GM23248 (cell line): ENCODE measurements around the gene TMEM183A. TPM values are rescaled to one million over a fixed set of nuclear protein-coding genes. Genes with fewer than 3 reads are reported as not detected.

Experiments used
- DNase-seq: peaks from one replicate; pipeline ENCODE4 v3.0.0-alpha.2; 2015
- H2AFZ ChIP-seq: fragments of 200-600 bp; sonication (generic); 2 replicates; pipeline ENCODE4 v1.6.1; 2016; ENCODE audit warnings: antibody characterized with exemption
- H3F3A ChIP-seq: fragments of 200-600 bp; sonication (generic); 2 replicates; pipeline ENCODE4 v1.6.1; 2016; ENCODE audit warnings: mild to moderate bottlenecking, antibody characterized with exemption, mixed run types; ENCODE audit not compliant: insufficient read depth
- H3K27ac ChIP-seq: fragments of 200-600 bp; sonication (generic); 2 replicates; pipeline ENCODE4 v1.5.1; 2016; ENCODE audit warnings: mild to moderate bottlenecking
- H3K27me3 ChIP-seq: fragments of 200-600 bp; sonication (generic); replicated peaks from 2 replicates; pipeline ENCODE4 v1.6.1; 2016; ENCODE audit warnings: mild to moderate bottlenecking; ENCODE audit not compliant: insufficient read depth
- H3K36me3 ChIP-seq: fragments of 200-600 bp; sonication (generic); 2 replicates; pipeline ENCODE4 v1.6.1; 2016; ENCODE audit warnings: low read depth, mild to moderate bottlenecking
- H3K4me1 ChIP-seq: fragments of 200-600 bp; sonication (generic); 2 replicates; pipeline ENCODE4 v1.6.1; 2016; ENCODE audit warnings: mild to moderate bottlenecking; ENCODE audit not compliant: insufficient read depth
- H3K4me2 ChIP-seq: fragments of 200-600 bp; sonication (generic); one replicate; pipeline ENCODE4 v1.6.1; 2016; ENCODE audit warnings: mild to moderate bottlenecking; ENCODE audit not compliant: unreplicated experiment
- H3K4me3 ChIP-seq: fragments of 200-600 bp; sonication (generic); 2 replicates; pipeline ENCODE4 v1.5.1; 2016; ENCODE audit warnings: mild to moderate bottlenecking
- H3K79me2 ChIP-seq: fragments of 200-600 bp; sonication (generic); 2 replicates; pipeline ENCODE4 v1.6.1; 2016; ENCODE audit warnings: mild to moderate bottlenecking; ENCODE audit not compliant: insufficient read depth
- H3K9ac ChIP-seq: fragments of 200-600 bp; sonication (generic); 2 replicates; pipeline ENCODE4 v1.6.1; 2016; ENCODE audit warnings: mild to moderate bottlenecking
- H3K9me2 ChIP-seq: fragments of 200-600 bp; sonication (generic); 2 replicates; pipeline ENCODE4 v1.6.1; 2016; ENCODE audit warnings: mixed run types, mild to moderate bottlenecking, moderate library complexity; ENCODE audit not compliant: insufficient read depth
- H3K9me3 ChIP-seq: fragments of 200-600 bp; sonication (generic); one replicate; pipeline ENCODE4 v1.6.1; 2017; ENCODE audit warnings: low read depth
- H4K20me1 ChIP-seq: fragments of 200-600 bp; sonication (generic); 2 replicates; pipeline ENCODE4 v1.6.0; 2016; ENCODE audit not compliant: insufficient read depth
- EZH2 ChIP-seq: fragments of 200-600 bp; sonication (generic); IDR thresholded peaks from 2 replicates; pipeline ENCODE4 v1.6.1; 2018; ENCODE audit warnings: antibody characterized with exemption, mild to moderate bottlenecking; ENCODE audit not compliant: insufficient read depth, poor library complexity, severe bottlenecking
- EZH2phosphoT487 ChIP-seq: fragments of 200-600 bp; sonication (generic); IDR thresholded peaks from 2 replicates; pipeline ENCODE4 v1.6.1; 2018; ENCODE audit warnings: antibody characterized with exemption, moderate library complexity, mild to moderate bottlenecking, low read depth; ENCODE audit not compliant: insufficient read depth
- WGBS, 2 experiments: methylation state at CpG; one replicate each; pipeline ENCODE4 v1.1.6; 2015 to 2017; ENCODE audit warnings: low lambda C conversion rate in 2 of 2, low coverage in 1 of 2; ENCODE audit errors: missing lambda C conversion rate in 2 of 2; 5-methylcytosine and 5-hydroxymethylcytosine counted together
- in situ Hi-C: fragments of 300-500 bp; cut with MboI; formaldehyde crosslinking; loops from 2 replicates; pipeline ENCODE4 v1.15.0; 2020
- polyA plus RNA-seq: library from polyadenylated mRNA; unstranded; fragments of >200 nt; fragmentation: Nextera tagmentation; extraction: Ambion mirVana; gene quantifications from 2 replicates; pipeline ENCODE4 v1.2.1, GENCODE V29; 2016
- total RNA-seq: library from RNA; depleted of rRNA; stranded (reverse); fragments of >200 nt; shearing (Covaris generic); gene quantifications from 2 replicates; pipeline ENCODE4 v1.2.3, GENCODE V29; 2014

TMEM183A gene
- total and polyA plus RNA-seq, 2 experiments from 2014 or later, result 57.3 to 92.7 TPM

DNA sequence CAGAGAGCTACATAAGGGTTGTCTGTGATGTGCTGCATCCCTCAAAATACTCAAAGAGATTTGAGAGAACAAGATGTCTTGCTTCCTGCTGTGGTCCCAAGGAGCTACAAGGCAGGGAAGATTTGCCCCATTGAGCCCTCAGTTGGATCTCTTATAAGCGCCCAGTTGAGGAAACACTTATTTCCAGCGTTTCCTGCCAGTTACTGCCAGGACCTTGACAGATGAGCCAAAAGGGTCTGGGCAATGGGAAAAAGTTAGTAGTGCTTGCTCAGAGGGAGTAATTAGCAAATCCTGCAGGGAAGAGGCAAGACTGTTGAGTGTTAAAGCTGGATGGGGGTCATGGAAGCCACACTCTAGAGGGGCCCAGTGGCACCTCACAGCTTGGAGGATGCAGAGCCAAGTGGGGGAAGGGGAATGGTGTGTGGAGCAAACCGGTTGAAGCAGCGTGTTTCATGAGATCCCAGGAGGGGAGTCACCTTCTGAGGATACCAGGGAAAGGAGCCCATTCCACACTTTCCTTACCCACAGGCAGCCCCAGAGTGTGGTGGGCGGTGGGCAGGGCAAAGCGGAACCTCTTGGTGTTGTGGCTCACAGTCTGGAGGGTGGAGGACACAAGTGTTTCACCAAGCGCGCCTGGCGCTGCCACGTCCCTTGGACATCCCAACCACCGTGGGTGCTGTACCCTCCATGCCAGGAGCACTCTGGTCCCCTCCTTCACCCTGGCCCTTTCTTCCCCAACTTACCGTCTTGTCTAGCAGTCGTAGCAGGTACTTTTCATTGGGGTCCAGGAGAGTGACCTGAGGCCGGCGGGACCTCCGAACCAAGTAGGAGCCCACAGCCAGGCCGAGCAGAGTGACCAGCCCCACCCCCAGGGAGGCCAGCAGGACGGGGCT lies 40.9 kb upstream of the TMEM183A start:
- no peaks in the 10 kb centered on the region for H3K27me3 ChIP-seq
- DNase-seq, result peak; percentile 27
- no peaks in the 10 kb centered on the region for H3K79me2 ChIP-seq
- no peaks in the 10 kb centered on the region for H3F3A ChIP-seq
- H3K9me2 ChIP-seq, result no peaks in the 10 kb centered on the region
- 31 to 34% methylated on average over 18 of the region's 18 CpGs for WGBS, 2 experiments
- peak overlapping the region; percentile 89 for H3K9ac ChIP-seq
- H2AFZ ChIP-seq, result peak overlapping the region; percentile 98
- peaks cover 6% of the 10 kb centered on the region; the same call in 1 of the 2 replicates for H3K4me1 ChIP-seq
- TF ChIP-seq EZH2phosphoT487 (no peak), EZH2 (no peak)
- in situ Hi-C loops, result no loop called here
- peak overlapping the region; percentile 89 for H3K4me3 ChIP-seq
- H3K4me2 ChIP-seq, result peak overlapping the region; percentile 84
- H3K9me3 ChIP-seq, result no peaks in the 10 kb centered on the region
- H3K36me3 ChIP-seq, result no peaks in the 10 kb centered on the region
- no peak overlapping the region for H3K27ac ChIP-seq
- no peaks in the 10 kb centered on the region for H4K20me1 ChIP-seq

GRCh38 chr1:202967684-202968281 lies 39.4 kb upstream of the TMEM183A start:
- Histone ChIP-seq H3K79me2 (no peaks in the 10 kb centered on the region), H3K4me2 (peak overlapping the region; percentile 97), H2AFZ (peak overlapping the region; percentile 100), H3K4me1 (peaks cover 6% of the 10 kb centered on the region; the same call in 1 of the 2 replicates), H3F3A (no peaks in the 10 kb centered on the region), H3K9me3 (no peaks in the 10 kb centered on the region), H3K9me2 (no peaks in the 10 kb centered on the region), H3K36me3 (no peaks in the 10 kb centered on the region), H3K27me3 (peaks cover 5% of the 10 kb centered on the region; the same call in 1 of the 2 replicates), H3K9ac (peak overlapping the region; percentile 72), H3K4me3 (peak overlapping the region; percentile 89), H4K20me1 (no peaks in the 10 kb centered on the region), H3K27ac (no peak overlapping the region)
- 8 to 9% methylated on average over 21 of the region's 21 CpGs for WGBS, 2 experiments
- TF ChIP-seq EZH2 (no peak), EZH2phosphoT487 (no peak)
- DNase-seq, result peak; percentile 33
- in situ Hi-C loops, result no loop called here

- 61 to 66% methylated on average over 3 of the region's 3 CpGs for WGBS, 2 experiments
- Histone ChIP-seq H2AFZ (peak overlapping the region; percentile 100), H3K4me3 (peak overlapping the region; percentile 89; the same call in 1 of the 2 replicates), H3K36me3 (no peaks in the 10 kb centered on the region), H3K79me2 (no peaks in the 10 kb centered on the region), H3K27me3 (peaks cover 10% of the 10 kb centered on the region; the same call in 1 of the 2 replicates), H3K9ac (no peak overlapping the region), H3K27ac (no peak overlapping the region), H3K4me1 (peaks cover 6% of the 10 kb centered on the region; the same call in 1 of the 2 replicates), H3K9me3 (no peaks in the 10 kb centered on the region), H3K4me2 (peak overlapping the region; percentile 97), H4K20me1 (no peaks in the 10 kb centered on the region), H3F3A (no peaks in the 10 kb centered on the region), H3K9me2 (no peaks in the 10 kb centered on the region)
- no peak for DNase-seq
- no peak for TF ChIP-seq EZH2
- in situ Hi-C loops, result no loop called here
Measured at GRCh38 chr1:202968351-202968750, 38.8 kb upstream of the TMEM183A start.

GRCh38 chr1:202968895-202969295 lies 38.3 kb upstream of the TMEM183A start:
- peak; percentile 84 for DNase-seq
- WGBS, 2 experiments, result 9 to 11% methylated on average over 5 of the region's 5 CpGs
- Histone ChIP-seq H3K27me3 (peaks cover 16% of the 10 kb centered on the region), H3K9me3 (no peaks in the 10 kb centered on the region), H3K9me2 (no peaks in the 10 kb centered on the region), H3K27ac (no peak overlapping the region), H4K20me1 (no peaks in the 10 kb centered on the region), H3F3A (no peaks in the 10 kb centered on the region), H3K79me2 (no peaks in the 10 kb centered on the region), H3K9ac (no peak overlapping the region), H3K36me3 (no peaks in the 10 kb centered on the region), H3K4me3 (no peak overlapping the region), H2AFZ (peak overlapping the region; percentile 100), H3K4me1 (peaks cover 6% of the 10 kb centered on the region; the same call in 1 of the 2 replicates), H3K4me2 (no peak overlapping the region)
- in situ Hi-C loops, result no loop called here
- TF ChIP-seq EZH2 (no peak), EZH2phosphoT487 (no peak)
